Endothelial cell of umbilical vein (primary cell): ENCODE data around the gene KCNQ1OT1.

Experiments
- CTCF ChIP-seq, 2 donors: IDR thresholded peaks; 1 replicate in 1 of 2; 2 replicates in 1 of 2; pipeline ENCODE4 v1.5.1; 2011; ENCODE audit warnings: low read length in 2 of 2, mild to moderate bottlenecking in 2 of 2, moderate library complexity in 2 of 2, control low read depth in 1 of 2, inconsistent platforms in 1 of 2, low read depth in 1 of 2; ENCODE audit not compliant: insufficient read depth in 1 of 2; ENCODE audit errors: extremely low read depth in 1 of 2
- EZH2 ChIP-seq: IDR thresholded peaks from 2 replicates; pipeline ENCODE4 v1.6.1; 2012; ENCODE audit warnings: borderline replicate concordance, low read depth, mild to moderate bottlenecking, moderate library complexity, low read length, inconsistent platforms; ENCODE audit not compliant: severe bottlenecking
- FOS ChIP-seq: IDR thresholded peaks from 2 replicates; pipeline ENCODE4 v1.6.1; 2011; ENCODE audit warnings: mild to moderate bottlenecking, low read length, moderate library complexity, borderline replicate concordance; ENCODE audit not compliant: insufficient read depth

GRCh38 chr11:2742611-2743426, 43.0 kb upstream of the KCNQ1OT1 start:
- TF ChIP-seq FOS (no peak), CTCF (IDR thresholded peaks at IDR 0.05; ENCODE audit: extremely low read depth in 1 of 2, insufficient read depth in 1 of 2, low read depth in 1 of 2, low read length in 2 of 2) (no peak), EZH2 (no peak)
